Prostate gland (tissue), 2 donors: ENCODE results near the gene PPM1G. TPM values are rescaled to one million over a fixed set of nuclear protein-coding genes. Genes with fewer than 3 reads are reported as not detected.

Source experiments
- DNase-seq: peaks from one replicate; pipeline ENCODE4 v3.0.0-alpha.2; 2019; ENCODE audit warnings: low spot score
- H3K27ac ChIP-seq, 2 donors: fragments of 200-600 bp; sonication (generic); 2 replicates each; pipeline ENCODE4 v1.5.1; 2017 to 2019
- H3K27me3 ChIP-seq: fragments of 200-600 bp; sonication (generic); replicated peaks from 2 replicates; pipeline ENCODE4 v1.5.1; 2019; ENCODE audit not compliant: insufficient read depth
- H3K36me3 ChIP-seq, 2 donors: fragments of 200-600 bp; sonication (generic); 1 replicate in 1 of 2; 2 replicates in 1 of 2; pipeline versions ENCODE4 v1.5.1 to v1.8.1; 2017 to 2019
- H3K4me1 ChIP-seq: fragments of 200-600 bp; sonication (generic); replicated peaks from 2 replicates; pipeline ENCODE4 v1.5.1; 2019
- H3K4me3 ChIP-seq, 2 donors: fragments of 200-600 bp; sonication (generic); 2 replicates each; pipeline ENCODE4 v1.5.1; 2017 to 2019
- H3K9me3 ChIP-seq: fragments of 200-600 bp; sonication (generic); 2 replicates; pipeline ENCODE4 v1.5.1; 2017
- CTCF ChIP-seq, 4 experiments: fragments of 200-600 bp in 2 of 4; fragments of 450-650 bp in 2 of 4; sonication (generic) in 2 of 4; IDR thresholded peaks; 1 replicate in 3 of 4; 2 replicates in 1 of 4; pipeline ENCODE4 v1.5.1; 2016 to 2019; ENCODE audit warnings: antibody characterized with exemption in 4 of 4, mild to moderate bottlenecking in 2 of 4, moderate library complexity in 2 of 4
- POLR2A ChIP-seq: fragments of 450-650 bp; IDR thresholded peaks from one replicate; pipeline ENCODE4 v1.6.1; 2016; ENCODE audit warnings: antibody characterized with exemption, mild to moderate bottlenecking
- POLR2AphosphoS5 ChIP-seq: sonication (generic); formaldehyde crosslinking; IDR thresholded peaks from one replicate; pipeline ENCODE4 v1.6.1; 2017; ENCODE audit warnings: antibody characterized with exemption
- WGBS: methylation state at CpG from one replicate; pipeline ENCODE4 v1.1.5; 2018; 5-methylcytosine and 5-hydroxymethylcytosine counted together
- intact Hi-C: fragments of 100-400 bp; cut with DNase I; formaldehyde crosslinking; loops from one replicate; pipeline ENCODE4 v1.14.2; 2022
- total RNA-seq, 2 donors: library from RNA; depleted of rRNA; stranded (reverse); fragments of >200 nt; gene quantifications; one replicate each; pipeline ENCODE4 v1.1.0, GENCODE V29; 2016

PPM1G gene
- total RNA-seq, 2 donors from 2014 or later = 57.2 to 65.4 TPM

GRCh38 chr2:27351802-27352598 is 57.4 kb downstream of the PPM1G start:
- 78% methylated on average over 6 of the region's 6 CpGs for WGBS
- no peak for DNase-seq
- no peak for TF ChIP-seq POLR2AphosphoS5
- TF ChIP-seq POLR2A = no peak
- TF ChIP-seq CTCF (IDR thresholded peaks at IDR 0.05) = no peak
- Histone ChIP-seq H3K4me1 (peaks cover 4% of the 10 kb centered on the region), H3K4me3 (no peak overlapping the region), H3K27ac (no peak overlapping the region), H3K27me3 (no peaks in the 10 kb centered on the region), H3K36me3 (no peaks in the 10 kb centered on the region), H3K9me3 (no peaks in the 10 kb centered on the region)
- intact Hi-C loops = no loop called here

DNA sequence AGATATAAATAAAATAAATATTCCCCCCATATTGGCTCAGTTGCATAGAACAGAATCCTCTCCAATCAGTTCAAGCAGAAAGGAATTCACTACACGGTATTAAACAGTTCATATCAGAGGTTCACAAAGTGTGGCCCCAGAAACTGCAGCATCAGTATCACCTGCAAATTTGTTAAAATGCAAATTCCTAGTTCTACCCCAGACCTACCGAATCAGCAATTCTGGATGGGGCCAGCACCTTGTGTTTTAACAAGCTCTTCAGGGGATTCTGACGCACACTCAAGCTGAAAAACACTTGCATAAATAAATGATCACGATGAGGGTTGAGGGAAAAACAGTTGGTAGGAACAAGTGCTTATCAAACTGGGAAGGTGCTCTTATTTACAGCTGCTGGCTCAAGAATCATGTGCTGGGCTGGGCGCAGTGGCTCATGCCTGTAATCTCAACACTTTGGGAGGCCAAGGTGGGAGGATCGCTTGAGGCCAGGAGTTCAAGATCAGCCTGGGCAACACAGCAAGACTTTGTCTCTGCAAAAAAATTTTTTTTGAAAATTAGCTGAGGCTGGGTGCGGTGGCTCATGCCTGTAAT is 59.2 kb downstream of the PPM1G start:
- Histone ChIP-seq H3K4me3 (no peak overlapping the region), H3K9me3 (no peaks in the 10 kb centered on the region), H3K4me1 (peaks cover 4% of the 10 kb centered on the region), H3K36me3 (no peaks in the 10 kb centered on the region), H3K27me3 (no peaks in the 10 kb centered on the region), H3K27ac (no peak overlapping the region)
- intact Hi-C loops = no loop called here
- 88% methylated on average over 7 of the region's 7 CpGs for WGBS
- DNase-seq = no peak
- TF ChIP-seq CTCF (IDR thresholded peaks at IDR 0.05) (no peak), POLR2A (no peak), POLR2AphosphoS5 (no peak)

DNA sequence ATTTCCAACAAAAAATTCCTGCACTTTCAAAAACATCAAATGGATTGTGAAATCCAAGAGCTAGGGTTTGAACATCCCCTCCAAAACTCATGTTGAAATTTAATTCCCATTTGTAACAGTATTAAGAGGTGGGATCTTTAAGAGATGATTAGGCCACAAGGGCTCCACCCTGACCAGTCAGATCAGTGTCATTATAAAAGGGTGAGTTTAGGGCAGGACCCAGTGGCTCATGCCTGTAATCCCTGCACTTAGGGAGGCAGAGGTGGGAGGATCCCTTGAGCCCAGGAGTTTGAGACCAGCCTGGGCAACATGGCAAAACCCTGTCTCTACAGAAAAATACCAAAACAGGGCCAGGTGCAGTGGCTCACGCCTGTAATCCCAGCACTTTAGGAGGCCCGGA is 61.8 kb downstream of the PPM1G start:
- intact Hi-C loops = no loop called here
- H3K9me3 ChIP-seq = no peaks in the 10 kb centered on the region
- peaks cover 0 to 10% of the 10 kb centered on the region in 2 donors for H3K36me3 ChIP-seq
- no peaks in the 10 kb centered on the region for H3K27me3 ChIP-seq
- H3K4me3 ChIP-seq = no peak overlapping the region
- no peak for TF ChIP-seq POLR2AphosphoS5
- TF ChIP-seq CTCF (IDR thresholded peaks at IDR 0.05) = no peak
- 89% methylated on average over 2 of the region's 2 CpGs for WGBS
- H3K27ac ChIP-seq = no peak overlapping the region
- no peaks in the 10 kb centered on the region for H3K4me1 ChIP-seq
- no peak for DNase-seq

DNA sequence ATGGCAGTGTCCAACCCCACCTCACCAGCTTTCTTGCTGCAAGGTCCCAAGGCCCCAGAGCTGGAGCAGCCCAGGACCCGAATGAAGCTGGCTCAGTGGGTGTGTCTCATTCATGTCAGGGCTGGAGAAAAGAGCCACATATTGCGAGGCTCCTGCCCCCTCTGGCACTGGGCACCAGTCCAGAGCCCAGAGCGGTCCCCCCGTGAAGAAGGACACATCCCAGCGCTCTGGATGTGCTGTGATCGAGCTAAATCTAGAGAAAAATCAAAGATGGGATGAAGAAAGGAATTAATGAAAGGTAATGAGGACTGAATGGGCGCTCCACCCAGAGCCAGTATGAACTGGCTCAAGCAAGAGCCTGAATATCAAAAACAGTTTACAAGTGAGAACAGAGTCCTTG is 73.2 kb downstream of the PPM1G start:
- TF ChIP-seq POLR2A (no peak), CTCF (IDR thresholded peaks at IDR 0.05) (no peak), POLR2AphosphoS5 (no peak)
- no peak for DNase-seq
- Histone ChIP-seq H3K27me3 (no peaks in the 10 kb centered on the region), H3K4me1 (no peaks in the 10 kb centered on the region), H3K9me3 (no peaks in the 10 kb centered on the region), H3K36me3 (peaks cover 10 to 16% of the 10 kb centered on the region in 2 donors), H3K4me3 (no peak overlapping the region), H3K27ac (no peak overlapping the region)
- 90% methylated on average over 7 of the region's 7 CpGs for WGBS
- intact Hi-C loops = no loop called here

DNA sequence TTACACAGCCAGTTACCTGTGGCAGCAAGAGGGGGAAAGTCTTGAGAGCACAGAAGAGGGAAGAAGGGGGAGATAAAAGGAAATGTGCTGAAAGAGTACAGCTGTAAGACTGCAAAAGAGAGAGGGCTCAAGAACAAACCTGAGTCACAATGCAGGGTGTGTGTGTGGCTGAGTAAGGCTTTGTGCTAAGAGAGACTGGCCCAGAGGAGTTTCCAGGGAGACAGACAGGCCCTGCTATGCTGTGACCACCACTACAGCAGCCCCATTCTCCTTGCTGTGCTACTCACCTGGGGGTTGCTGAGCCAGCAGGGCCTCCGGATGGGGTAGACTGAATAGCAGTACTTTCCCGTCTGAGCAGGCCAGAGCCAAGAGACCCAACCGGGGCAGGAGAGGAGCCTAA is 74.1 kb downstream of the PPM1G start:
- intact Hi-C loops = no loop called here
- Histone ChIP-seq H3K4me3 (no peak overlapping the region), H3K27me3 (no peaks in the 10 kb centered on the region), H3K36me3 (peaks cover 7 to 16% of the 10 kb centered on the region in 2 donors), H3K4me1 (no peaks in the 10 kb centered on the region), H3K27ac (no peak overlapping the region), H3K9me3 (no peaks in the 10 kb centered on the region)
- WGBS = 93% methylated on average over 3 of the region's 3 CpGs
- TF ChIP-seq POLR2AphosphoS5 (no peak), CTCF (IDR thresholded peaks at IDR 0.05) (no peak), POLR2A (no peak)
- DNase-seq = no peak
